Astrocyte of the cerebellum (primary cell): Measurements from ENCODE around the gene ATP8A2.

Experiments
- DNase-seq: peaks from one replicate; pipeline ENCODE4 v3.0.0-alpha.2; 2011; ENCODE audit warnings: low read depth
- H3K4me3 ChIP-seq: 2 replicates; pipeline ENCODE4 v1.5.1; 2011; ENCODE audit warnings: mild to moderate bottlenecking, low read depth, low read length, moderate library complexity
- in situ Hi-C: cut with HindIII; loops from 2 replicates; pipeline ENCODE4 v1.10.0; 2017; ENCODE audit warnings: low sequenced_read_pairs
- TF ChIP-seq, protein P1 (sequence below): IDR thresholded peaks from 2 replicates; pipeline ENCODE4 v1.5.1; 2012; ENCODE audit warnings: low read length, low read depth, moderate library complexity, mild to moderate bottlenecking; ENCODE audit errors: missing control alignments

The ATP8A2 gene

DNA sequence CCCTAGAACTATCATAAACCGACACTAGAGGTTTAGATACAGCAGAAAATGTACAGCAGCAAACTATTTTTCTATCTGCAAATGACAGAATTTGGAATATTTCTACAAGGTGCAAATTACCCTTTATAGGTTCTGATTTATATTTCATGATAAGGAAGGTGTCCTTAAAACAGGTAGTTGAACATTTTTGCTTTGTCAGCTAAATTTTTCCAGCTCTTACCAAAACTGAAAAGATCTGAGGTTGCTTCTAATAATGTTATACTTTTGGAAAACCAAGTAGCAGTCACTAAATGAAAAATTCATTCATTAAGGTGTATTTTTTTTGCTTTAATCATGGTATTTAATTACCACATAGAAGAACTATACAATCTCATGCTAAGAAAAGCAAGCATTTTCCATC is 671.0 kb downstream of the ATP8A2 start:
- no peak for DNase-seq
- no peak overlapping the region for H3K4me3 ChIP-seq
- in situ Hi-C loops, result no loop called here
- TF ChIP-seq, protein P1, sequence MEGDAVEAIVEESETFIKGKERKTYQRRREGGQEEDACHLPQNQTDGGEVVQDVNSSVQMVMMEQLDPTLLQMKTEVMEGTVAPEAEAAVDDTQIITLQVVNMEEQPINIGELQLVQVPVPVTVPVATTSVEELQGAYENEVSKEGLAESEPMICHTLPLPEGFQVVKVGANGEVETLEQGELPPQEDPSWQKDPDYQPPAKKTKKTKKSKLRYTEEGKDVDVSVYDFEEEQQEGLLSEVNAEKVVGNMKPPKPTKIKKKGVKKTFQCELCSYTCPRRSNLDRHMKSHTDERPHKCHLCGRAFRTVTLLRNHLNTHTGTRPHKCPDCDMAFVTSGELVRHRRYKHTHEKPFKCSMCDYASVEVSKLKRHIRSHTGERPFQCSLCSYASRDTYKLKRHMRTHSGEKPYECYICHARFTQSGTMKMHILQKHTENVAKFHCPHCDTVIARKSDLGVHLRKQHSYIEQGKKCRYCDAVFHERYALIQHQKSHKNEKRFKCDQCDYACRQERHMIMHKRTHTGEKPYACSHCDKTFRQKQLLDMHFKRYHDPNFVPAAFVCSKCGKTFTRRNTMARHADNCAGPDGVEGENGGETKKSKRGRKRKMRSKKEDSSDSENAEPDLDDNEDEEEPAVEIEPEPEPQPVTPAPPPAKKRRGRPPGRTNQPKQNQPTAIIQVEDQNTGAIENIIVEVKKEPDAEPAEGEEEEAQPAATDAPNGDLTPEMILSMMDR, result no peak

DNA sequence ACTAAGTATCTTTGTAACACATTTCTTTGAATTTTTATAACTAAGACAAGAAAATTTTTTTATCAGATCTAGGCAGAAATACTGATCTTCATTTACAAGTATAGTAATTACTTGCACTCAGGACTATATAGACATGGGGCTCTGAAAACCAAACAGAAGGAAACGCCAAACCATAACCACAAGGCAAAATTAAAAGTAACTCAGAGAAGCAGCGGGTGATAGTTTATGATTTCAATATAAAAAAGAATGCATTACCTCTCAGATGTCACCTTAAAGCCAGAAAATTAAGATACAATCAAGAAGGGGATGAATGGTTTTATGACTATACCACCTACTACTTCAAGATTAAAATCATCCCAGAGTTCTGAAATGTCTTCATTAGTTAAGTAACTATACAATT is 673.4 kb downstream of the ATP8A2 start:
- no peak for DNase-seq
- in situ Hi-C loops, result no loop called here
- no peak overlapping the region for H3K4me3 ChIP-seq
- TF ChIP-seq, protein P1, result no peak

DNA sequence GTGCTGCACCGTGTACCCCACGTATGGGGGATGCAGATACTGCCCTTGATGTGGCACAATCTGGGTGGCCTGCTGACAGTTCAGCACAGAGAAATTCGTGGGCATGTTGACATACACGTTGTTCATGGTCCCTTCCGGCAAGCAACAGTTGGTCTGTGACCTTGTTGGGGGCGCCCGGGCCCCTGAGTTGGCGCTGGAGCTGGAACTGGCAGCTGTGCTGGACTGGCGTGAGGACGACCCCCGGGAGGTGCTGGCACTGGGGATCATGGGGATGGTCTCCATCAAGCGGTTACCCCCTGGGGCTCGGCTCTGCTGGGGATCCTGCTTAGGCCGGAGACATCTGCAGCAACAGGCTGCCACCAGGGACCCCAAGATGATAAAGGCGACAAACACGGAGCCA is 674.9 kb downstream of the ATP8A2 start:
- in situ Hi-C loops, result no loop called here
- H3K4me3 ChIP-seq, result no peak overlapping the region
- DNase-seq, result no peak
- TF ChIP-seq, protein P1, result no peak

DNA sequence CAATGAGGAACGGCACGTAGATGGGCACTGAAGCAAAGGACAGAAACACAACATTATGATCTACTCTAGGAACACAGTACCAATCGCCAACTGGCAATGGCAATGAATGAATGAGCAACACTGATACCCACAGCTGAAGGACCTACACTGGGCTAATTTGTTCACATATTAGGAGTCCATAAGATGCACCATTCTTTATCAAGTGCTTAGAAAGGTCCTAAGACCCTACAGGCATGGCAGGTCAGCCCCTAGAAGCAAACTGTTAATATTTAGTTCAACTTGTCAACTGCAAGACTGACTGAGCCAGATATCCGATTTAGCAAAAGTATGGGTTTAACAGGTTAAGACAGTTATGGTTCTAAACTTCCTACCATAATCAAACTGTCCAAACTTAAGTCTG is 675.3 kb downstream of the ATP8A2 start:
- TF ChIP-seq, protein P1, result no peak
- in situ Hi-C loops, result no loop called here
- DNase-seq, result no peak
- H3K4me3 ChIP-seq, result no peak overlapping the region

DNA sequence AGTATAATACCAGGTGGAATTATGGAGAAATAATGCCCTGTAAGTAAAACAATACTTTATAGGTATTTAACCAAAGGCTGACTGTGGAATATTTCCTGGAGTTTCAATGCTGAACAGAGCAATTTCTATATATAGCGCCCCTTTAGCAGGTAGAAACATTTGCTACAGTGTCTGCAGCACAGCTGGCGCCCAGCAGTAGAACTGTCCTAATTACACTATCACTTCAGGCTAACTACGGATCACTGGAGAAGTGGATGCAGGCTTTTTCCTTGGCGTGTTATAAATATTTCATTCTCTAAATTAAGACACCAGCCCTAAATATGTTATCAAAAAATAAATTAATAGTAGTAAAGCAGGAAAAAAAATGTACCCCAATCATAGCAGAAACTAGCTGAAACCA is 677.0 kb downstream of the ATP8A2 start:
- in situ Hi-C loops, result no loop called here
- TF ChIP-seq, protein P1, result no peak
- peak overlapping the region; percentile 59 for H3K4me3 ChIP-seq
- no peak for DNase-seq

DNA sequence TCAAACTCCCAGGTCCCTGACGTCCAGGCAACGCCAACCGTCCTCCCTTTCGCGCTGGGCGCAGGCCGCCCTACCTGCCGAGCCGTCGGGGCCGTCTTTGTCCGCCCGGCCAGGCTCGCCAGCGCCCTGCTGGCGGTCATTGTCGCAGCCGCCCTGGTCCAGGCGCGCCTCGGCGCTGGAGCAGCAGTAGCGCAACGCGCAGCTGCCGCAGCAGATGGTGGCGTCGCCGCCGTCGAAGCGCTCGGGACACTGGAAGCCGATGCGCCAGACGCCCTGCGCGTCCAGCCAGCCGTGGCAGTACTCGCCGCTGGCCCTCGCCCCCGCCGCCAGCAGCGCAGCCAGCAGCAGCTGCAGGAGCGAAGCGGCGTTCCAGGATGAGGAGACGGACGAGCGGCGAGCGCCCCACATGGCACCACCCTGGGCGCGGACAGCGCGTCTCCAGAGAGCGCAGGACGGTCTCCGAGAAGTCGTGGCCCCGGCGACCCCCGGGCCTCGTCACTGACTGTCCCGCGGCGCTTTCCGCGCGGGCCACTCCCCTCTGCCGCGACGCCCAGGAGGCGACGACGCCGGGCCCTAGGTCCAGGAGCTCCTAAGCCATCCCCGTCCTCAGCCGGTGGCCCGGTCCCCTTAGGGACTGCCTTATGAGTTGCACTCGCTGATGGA is 678.9 kb downstream of the ATP8A2 start:
- in situ Hi-C loops, result no loop called here
- TF ChIP-seq, protein P1, result no peak
- H3K4me3 ChIP-seq, result peak overlapping the region; percentile 59
- no peak for DNase-seq
